H1 (cell line): ENCODE results near the gene PRMT9. TPM values are rescaled to one million over a fixed set of nuclear protein-coding genes. Genes with fewer than 3 reads are reported as not detected.
A peak's percentile ranks its signal among the peaks of the same experiment; 100 is the strongest.

Source experiments
- CTCF ChIA-PET: fragments of 300-600 bp; sonication (Branson Sonifier 250); formaldehyde crosslinking; loops from one replicate; lab custom pipeline; 2021; ENCODE audit not compliant: partially characterized antibody; lab: Charles Lee
- POLR2A ChIA-PET: fragments of 300-600 bp; sonication (Branson Sonifier 250); formaldehyde crosslinking; loops from one replicate; lab custom pipeline; 2021; ENCODE audit warnings: inconsistent platforms; ENCODE audit not compliant: partially characterized antibody; lab: Charles Lee
- DNase-seq, 2 experiments: peaks; one replicate each; pipeline versions ENCODE4 v3.0.0 to v3.0.0-alpha.2; 2010 to 2022; ENCODE audit warnings: low spot score in 2 of 2, low read depth in 1 of 2, mixed read lengths in 1 of 2
- FAIRE-seq: peaks from 2 replicates; lab custom pipeline; 2011; peaks lifted over from hg19 to GRCh38; lab: Jason Lieb, UNC
- H2AFZ ChIP-seq: 2 replicates; pipeline ENCODE4 v1.8.1; 2012; ENCODE audit warnings: low read length, inconsistent platforms
- H2AK5ac ChIP-seq: 2 replicates; pipeline ENCODE4 v1.6.1; 2013; ENCODE audit warnings: low read depth, low read length
- H2BK120ac ChIP-seq: replicated peaks from 2 replicates; pipeline ENCODE3; 2013; ENCODE audit warnings: low read depth, low read length, inconsistent platforms
- H2BK12ac ChIP-seq: 2 replicates; pipeline ENCODE4 v1.6.1; 2013; ENCODE audit warnings: low read depth, low read length
- H2BK15ac ChIP-seq: 2 replicates; pipeline ENCODE4 v1.6.1; 2013; ENCODE audit warnings: low read length
- H2BK20ac ChIP-seq: 2 replicates; pipeline ENCODE4 v1.6.1; 2013; ENCODE audit warnings: low read length
- H2BK5ac ChIP-seq: 2 replicates; pipeline ENCODE4 v1.6.1; 2013; ENCODE audit warnings: low read depth, low read length
- H3K14ac ChIP-seq: 2 replicates; pipeline ENCODE4 v1.6.1; 2013; ENCODE audit warnings: inconsistent platforms; ENCODE audit not compliant: insufficient read length
- H3K18ac ChIP-seq: 2 replicates; pipeline ENCODE4 v1.6.1; 2013; ENCODE audit warnings: low read length; ENCODE audit errors: extremely low read depth
- H3K23ac ChIP-seq: 2 replicates; pipeline ENCODE4 v1.6.1; 2013; ENCODE audit warnings: inconsistent platforms; ENCODE audit not compliant: insufficient read length
- H3K23me2 ChIP-seq: 2 replicates; pipeline ENCODE4 v1.6.1; 2013; ENCODE audit warnings: low read depth, low read length
- H3K27ac ChIP-seq: 2 replicates; pipeline ENCODE4 v1.6.1; 2011; ENCODE audit warnings: low read depth, low read length, inconsistent platforms
- H3K27me3 ChIP-seq, 4 experiments: replicated peaks in 1 of 4; 1 replicate in 1 of 4; 2 replicates in 3 of 4; pipeline versions ENCODE4 v1.6.1 to v1.8.1; 2011 to 2013; ENCODE audit warnings: low read length in 3 of 4, mild to moderate bottlenecking in 3 of 4, inconsistent platforms in 2 of 4, mixed read lengths in 2 of 4, moderate library complexity in 1 of 4; ENCODE audit not compliant: control insufficient read depth in 3 of 4, insufficient read depth in 3 of 4; ENCODE audit errors: extremely low read depth in 1 of 4
- H3K36me3 ChIP-seq, 4 experiments: 2 replicates each; pipeline versions ENCODE4 v1.6.1 to v1.8.1; 2011 to 2013; ENCODE audit warnings: mild to moderate bottlenecking in 4 of 4, low read length in 3 of 4, moderate library complexity in 2 of 4, control low read depth in 1 of 4, inconsistent platforms in 1 of 4; ENCODE audit not compliant: insufficient read depth in 4 of 4, control insufficient read depth in 2 of 4
- H3K4ac ChIP-seq: replicated peaks from 2 replicates; pipeline ENCODE3; 2013; ENCODE audit warnings: low read length, low read depth, mixed read lengths, inconsistent platforms; ENCODE audit not compliant: insufficient read length
- H3K4me1 ChIP-seq, 4 experiments: replicated peaks in 1 of 4; 1 replicate in 1 of 4; 2 replicates in 3 of 4; pipeline versions ENCODE4 v1.6.1 to v1.8.1; 2011 to 2013; ENCODE audit warnings: low read length in 3 of 4, inconsistent platforms in 2 of 4, mixed read lengths in 1 of 4; ENCODE audit not compliant: insufficient read depth in 4 of 4, control insufficient read depth in 3 of 4
- H3K4me2 ChIP-seq, 2 experiments: 2 replicates each; pipeline versions ENCODE4 v1.6.1 to v1.8.1; 2011 to 2013; ENCODE audit warnings: low read depth in 2 of 2, low read length in 2 of 2, control low read depth in 1 of 2, inconsistent platforms in 1 of 2, mild to moderate bottlenecking in 1 of 2; ENCODE audit not compliant: insufficient read depth in 1 of 2
- H3K4me3 ChIP-seq, 4 experiments: fragments of 200-600, 300-600 bp in 1 of 4; sonication (generic), shearing (Covaris generic), sonication (Bioruptor Twin) in 1 of 4; 2 replicates each; pipeline versions ENCODE4 v1.5.1 to v1.8.1; 2011 to 2016; ENCODE audit warnings: low read length in 4 of 4, low read depth in 3 of 4, control low read depth in 2 of 4, inconsistent platforms in 2 of 4, mild to moderate bottlenecking in 2 of 4, mixed read lengths in 1 of 4, moderate library complexity in 1 of 4; ENCODE audit not compliant: insufficient read depth in 2 of 4; ENCODE audit errors: extremely low read depth in 1 of 4
- H3K56ac ChIP-seq: replicated peaks from 2 replicates; pipeline ENCODE3; 2013; ENCODE audit warnings: low read depth, mild to moderate bottlenecking, mixed read lengths, low read length, inconsistent platforms; ENCODE audit not compliant: insufficient read length
- H3K79me1 ChIP-seq: 2 replicates; pipeline ENCODE4 v1.6.1; 2013; ENCODE audit warnings: low read depth, low read length, control low read depth
- H3K79me2 ChIP-seq, 2 experiments: 2 replicates each; pipeline versions ENCODE4 v1.6.1 to v1.8.1; 2012 to 2013; ENCODE audit warnings: low read length in 2 of 2, mild to moderate bottlenecking in 2 of 2, inconsistent platforms in 1 of 2; ENCODE audit not compliant: insufficient read depth in 2 of 2, control insufficient read depth in 1 of 2
- H3K9ac ChIP-seq, 4 experiments: replicated peaks in 1 of 4; 1 replicate in 1 of 4; 2 replicates in 3 of 4; pipeline versions ENCODE4 v1.6.1 to v1.8.1; 2011 to 2013; ENCODE audit warnings: low read depth in 3 of 4, low read length in 3 of 4, control low read depth in 2 of 4, mild to moderate bottlenecking in 2 of 4, moderate library complexity in 2 of 4, inconsistent platforms in 1 of 4; ENCODE audit errors: extremely low read depth in 1 of 4
- H3K9me3 ChIP-seq, 2 experiments: 2 replicates each; pipeline versions ENCODE4 v1.6.1 to v1.8.1; 2012 to 2013; ENCODE audit warnings: mild to moderate bottlenecking in 2 of 2, moderate library complexity in 2 of 2, control low read depth in 1 of 2, inconsistent platforms in 1 of 2, low read depth in 1 of 2, low read length in 1 of 2, mixed read lengths in 1 of 2; ENCODE audit not compliant: insufficient read depth in 2 of 2
- H4K20me1 ChIP-seq, 2 experiments: replicated peaks in 1 of 2; 2 replicates each; pipeline versions ENCODE3 to v1.8.1; 2011 to 2013; ENCODE audit warnings: inconsistent platforms in 2 of 2, low read length in 2 of 2, mild to moderate bottlenecking in 1 of 2; ENCODE audit not compliant: insufficient read depth in 2 of 2, control insufficient read depth in 1 of 2
- H4K5ac ChIP-seq: 2 replicates; pipeline ENCODE4 v1.6.1; 2013; ENCODE audit warnings: low read length, low read depth, mixed read lengths, inconsistent platforms; ENCODE audit not compliant: insufficient read length
- H4K8ac ChIP-seq: 2 replicates; pipeline ENCODE4 v1.8.0; 2013; ENCODE audit warnings: mild to moderate bottlenecking, moderate library complexity, low read length, inconsistent platforms; ENCODE audit not compliant: insufficient read depth; ENCODE audit errors: extremely low read depth
- H4K91ac ChIP-seq: replicated peaks from 2 replicates; pipeline ENCODE3; 2013; ENCODE audit warnings: low read length, mixed read lengths, inconsistent platforms; ENCODE audit not compliant: insufficient read length
- CBX5 ChIP-seq: fragments of 300-800, 300-1000 bp; sonication (generic); IDR thresholded peaks from 2 replicates; pipeline ENCODE4 v1.7.1; 2016; ENCODE audit warnings: antibody characterized with exemption, low read length, low read depth
- EGR1 ChIP-seq: IDR thresholded peaks from 2 replicates; pipeline ENCODE4 v1.6.1; 2011; ENCODE audit warnings: low read depth, low read length, borderline replicate concordance
- EZH2 ChIP-seq: fragments of 200-600 bp; sonication (generic); IDR thresholded peaks from 2 replicates; pipeline ENCODE4 v1.7.1; 2012; ENCODE audit warnings: low read depth, mild to moderate bottlenecking, moderate library complexity, low read length, inconsistent platforms; ENCODE audit not compliant: severe bottlenecking
- HDAC2 ChIP-seq, 2 experiments: fragments of 300-600 bp in 1 of 2; sonication (generic) in 1 of 2; IDR thresholded peaks; 2 replicates each; pipeline ENCODE4 v1.6.1; 2011 to 2012; ENCODE audit warnings: low read depth in 2 of 2, low read length in 2 of 2, mild to moderate bottlenecking in 2 of 2, moderate library complexity in 2 of 2, borderline replicate concordance in 1 of 2, inconsistent platforms in 1 of 2
- HDAC6 ChIP-seq: IDR thresholded peaks from one replicate; pipeline ENCODE4 v1.7.1; 2012; ENCODE audit warnings: low read depth, mild to moderate bottlenecking, inconsistent platforms, low read length, moderate library complexity
- JUND ChIP-seq: IDR thresholded peaks from 2 replicates; pipeline ENCODE4 v1.6.1; 2011; ENCODE audit warnings: mild to moderate bottlenecking, improper control_type of control experiment, low read length
- POLR2A ChIP-seq, 2 experiments: IDR thresholded peaks; 1 replicate in 1 of 2; 2 replicates in 1 of 2; pipeline ENCODE4 v1.6.1; 2011; ENCODE audit warnings: low read depth in 2 of 2, low read length in 2 of 2, mild to moderate bottlenecking in 2 of 2; ENCODE audit errors: control extremely low read depth in 1 of 2
- RXRA ChIP-seq: IDR thresholded peaks from 2 replicates; pipeline ENCODE4 v1.6.1; 2011; ENCODE audit warnings: low read depth, mild to moderate bottlenecking, low read length, moderate library complexity; ENCODE audit not compliant: insufficient read depth
- SUZ12 ChIP-seq: fragments of 200-600 bp; sonication (generic); IDR thresholded peaks from 2 replicates; pipeline ENCODE4 v1.6.1; 2012; ENCODE audit warnings: mild to moderate bottlenecking, inconsistent platforms, low read length, moderate library complexity, mixed read lengths
- TCF12 ChIP-seq: IDR thresholded peaks from 2 replicates; pipeline ENCODE4 v1.6.1; 2011; ENCODE audit warnings: low read depth, mild to moderate bottlenecking, low read length
- ZNF274 ChIP-seq: IDR thresholded peaks from 2 replicates; pipeline ENCODE4 v1.7.0; 2012; ENCODE audit warnings: low read length, borderline replicate concordance; ENCODE audit errors: extremely low read depth
- WGBS, 2 experiments: shearing (Covaris generic) in 1 of 2; methylation state at CpG; one replicate each; pipeline versions ENCODE4 v1.1.6 to v1.1.7; 2013 to 2015; ENCODE audit warnings: low lambda C conversion rate in 2 of 2, mixed read lengths in 2 of 2, inconsistent platforms in 1 of 2, low coverage in 1 of 2, missing lambda C conversion rate in 1 of 2; ENCODE audit not compliant: insufficient replicate concordance in 2 of 2, insufficient coverage in 1 of 2, insufficient read length in 1 of 2; ENCODE audit errors: extremely low coverage in 1 of 2, missing lambda C conversion rate in 1 of 2; 5-methylcytosine and 5-hydroxymethylcytosine counted together
- polyA plus RNA-seq, 7 experiments: library from polyadenylated mRNA; depleted of rRNA in 3 of 7; stranded (reverse) in 5 of 7; unstranded in 2 of 7; fragments of >200 nt in 5 of 7; fragments of 200-250 nt in 2 of 7; gene quantifications; 1 replicate in 5 of 7; 2 replicates in 1 of 7; 4 replicates in 1 of 7; pipeline versions ENCODE4 v1.2.1 to v1.2.3, GENCODE V29; 2011 to 2013; ENCODE audit warnings: missing spikeins in 2 of 7, mixed read lengths in 2 of 7
- total RNA-seq: library from RNA; stranded (reverse); fragmentation: NEBNext Ultra II Directional; extraction: Animal tissue kit (Norgen Biotek cat#: 25700); gene quantifications from 2 replicates; pipeline ENCODE4 v1.2.1, GENCODE V29; 2021
- TF ChIP-seq, protein P1 (sequence below): IDR thresholded peaks from 2 replicates; pipeline ENCODE4 v1.6.1; 2012; ENCODE audit warnings: low read length, inconsistent platforms

PRMT9 gene
- total and polyA plus RNA-seq, 2 of the 8 experiments (the other 6 are each of a cell fraction or from before 2014, with no cell fraction given), result 3.8 to 9.6 TPM

- Histone ChIP-seq H3K18ac (no peak overlapping the region; the same call in 1 of the 2 replicates), H4K8ac (no peak overlapping the region), H3K4me2 (no peak overlapping the region), H3K27ac (no peak overlapping the region), H2BK120ac (no peak overlapping the region), H3K9me3 (no peaks in the 10 kb centered on the region), H2BK5ac (no peak overlapping the region), H2BK15ac (no peak overlapping the region), H3K14ac (no peak overlapping the region), H3K27me3 (0 out of 7 replicates have a peak, but pooled peaks cover 0 to 4% (median 0%) of the 10 kb centered on the region in 4 experiments), H3K36me3 (no peaks in the 10 kb centered on the region), H2BK12ac (no peak overlapping the region), H2AK5ac (no peak overlapping the region), H2AFZ (peak overlapping the region; percentile 10; the same call in 1 of the 2 replicates), H3K4ac (no peak overlapping the region), H4K91ac (no peak overlapping the region), H3K9ac (no peak overlapping the region), H4K20me1 (no peaks in the 10 kb centered on the region), H3K79me2 (no peaks in the 10 kb centered on the region), H3K23ac (no peak overlapping the region), H3K56ac (no peak overlapping the region), H3K23me2 (no peaks in the 10 kb centered on the region), H3K4me3 (no peak overlapping the region), H3K79me1 (no peaks in the 10 kb centered on the region), H2BK20ac (no peak overlapping the region), H3K4me1 (no peaks in the 10 kb centered on the region; a peak in 2 of 7 replicates), H4K5ac (no peak overlapping the region)
- 89% methylated on average over 5 of the region's 5 CpGs; no CpG with 5 or more reads in 1 of the 2 experiments for WGBS, 2 experiments
- FAIRE-seq (no peak), DNase-seq (peak in 1 of 2 experiments; percentile 32)
- POLR2A ChIA-PET, result interaction anchor here (1.2 kb wide), 1 partner anchor 9 kb away, joined by 3 read pairs; the partner anchor contains the start of gene ARHGAP10
- CTCF ChIA-PET, result interaction anchor here (1.2 to 4.1 kb wide), 3 partner anchors 14 to 143 kb away, joined by 3 to 24 read pairs (median 11); no protein-coding TSS in a partner anchor
- TF ChIP-seq EGR1, result no peak
- TF ChIP-seq CBX5, result no peak
- no peak for TF ChIP-seq EZH2
- TF ChIP-seq, protein P1, sequence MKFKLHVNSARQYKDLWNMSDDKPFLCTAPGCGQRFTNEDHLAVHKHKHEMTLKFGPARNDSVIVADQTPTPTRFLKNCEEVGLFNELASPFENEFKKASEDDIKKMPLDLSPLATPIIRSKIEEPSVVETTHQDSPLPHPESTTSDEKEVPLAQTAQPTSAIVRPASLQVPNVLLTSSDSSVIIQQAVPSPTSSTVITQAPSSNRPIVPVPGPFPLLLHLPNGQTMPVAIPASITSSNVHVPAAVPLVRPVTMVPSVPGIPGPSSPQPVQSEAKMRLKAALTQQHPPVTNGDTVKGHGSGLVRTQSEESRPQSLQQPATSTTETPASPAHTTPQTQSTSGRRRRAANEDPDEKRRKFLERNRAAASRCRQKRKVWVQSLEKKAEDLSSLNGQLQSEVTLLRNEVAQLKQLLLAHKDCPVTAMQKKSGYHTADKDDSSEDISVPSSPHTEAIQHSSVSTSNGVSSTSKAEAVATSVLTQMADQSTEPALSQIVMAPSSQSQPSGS, result no peak
- TF ChIP-seq JUND, result no peak
- TF ChIP-seq POLR2A (IDR thresholded peaks at IDR 0.05; ENCODE audit: control extremely low read depth in 1 of 2, low read depth in 2 of 2, low read length in 2 of 2), result no peak
- no peak for TF ChIP-seq HDAC6
- TF ChIP-seq SUZ12, result no peak
- TF ChIP-seq HDAC2 (IDR thresholded peaks at IDR 0.05; ENCODE audit: borderline replicate concordance in 1 of 2, low read depth in 2 of 2, low read length in 2 of 2), result no peak
- TF ChIP-seq RXRA, result no peak
- TF ChIP-seq ZNF274, result no peak
- TF ChIP-seq TCF12, result no peak
Observed at GRCh38 chr4:147723326-147723725, 39.4 kb upstream of the PRMT9 start.
